SU-DHL-6 (cell line): Measurements from ENCODE around the gene INTS1.

Experiments used
- H2AFZ ChIP-seq: fragments of 200-600 bp; sonication (generic); 2 replicates; pipeline ENCODE4 v1.6.1; 2014; ENCODE audit warnings: low read depth, mild to moderate bottlenecking, moderate library complexity, mixed read lengths, antibody characterized with exemption, low read length; ENCODE audit not compliant: severe bottlenecking
- H3F3A ChIP-seq: fragments of 200-600 bp; shearing (Covaris generic); 2 replicates; pipeline ENCODE4 v1.6.0; 2016; ENCODE audit warnings: antibody characterized with exemption, mild to moderate bottlenecking; ENCODE audit not compliant: insufficient read depth
- H3K27ac ChIP-seq: fragments of 200-600 bp; sonication (generic); 2 replicates; pipeline ENCODE4 v1.5.1; 2016; ENCODE audit warnings: low read depth, mild to moderate bottlenecking, low read length, moderate library complexity, mixed read lengths
- H3K27me3 ChIP-seq: fragments of 200-600 bp; sonication (generic), shearing (Covaris generic); 2 replicates; pipeline ENCODE4 v1.6.0; 2014; ENCODE audit warnings: mild to moderate bottlenecking, low read length
- H3K36me3 ChIP-seq: fragments of 200-600 bp; sonication (generic); 2 replicates; pipeline ENCODE4 v1.6.1; 2014; ENCODE audit warnings: mild to moderate bottlenecking, low read length, mixed read lengths
- H3K4me2 ChIP-seq: fragments of 300-600, 200-600 bp; shearing (Covaris generic), sonication (generic); 2 replicates; pipeline ENCODE4 v1.6.0; 2014; ENCODE audit warnings: low read length, low read depth, mild to moderate bottlenecking; ENCODE audit not compliant: poor library complexity, severe bottlenecking
- H3K4me3 ChIP-seq: fragments of 200-600 bp; sonication (generic); 2 replicates; pipeline ENCODE4 v1.5.1; 2014; ENCODE audit warnings: antibody characterized with exemption, low read length, mild to moderate bottlenecking, mixed read lengths; ENCODE audit not compliant: insufficient read depth, poor library complexity, severe bottlenecking
- H3K79me2 ChIP-seq: fragments of 200-600 bp; sonication (generic); 2 replicates; pipeline ENCODE4 v1.6.1; 2014; ENCODE audit warnings: mild to moderate bottlenecking, low read length, moderate library complexity; ENCODE audit not compliant: insufficient read depth
- H3K9ac ChIP-seq: fragments of 200-600 bp; sonication (generic); 2 replicates; pipeline ENCODE4 v1.7.0; 2014; ENCODE audit warnings: mild to moderate bottlenecking, low read length
- H3K9me2 ChIP-seq: fragments of 200-600 bp; sonication (generic); replicated peaks from 2 replicates; pipeline ENCODE4 v1.6.1; 2014; ENCODE audit warnings: low read length; ENCODE audit not compliant: insufficient read depth
- H3K9me3 ChIP-seq: fragments of 200-600 bp; sonication (generic); 2 replicates; pipeline ENCODE4 v1.6.1; 2014; ENCODE audit warnings: low read length, mixed read lengths; ENCODE audit not compliant: insufficient read depth
- H4K20me1 ChIP-seq: fragments of 200-600 bp; sonication (generic); 2 replicates; pipeline ENCODE4 v1.6.1; 2014; ENCODE audit warnings: low read depth, mild to moderate bottlenecking, antibody characterized with exemption, low read length, moderate library complexity, mixed read lengths
- CTCF ChIP-seq: fragments of 200-600 bp; sonication (generic); IDR thresholded peaks from one replicate; pipeline ENCODE4 v1.5.1; 2017; ENCODE audit warnings: antibody characterized with exemption, mild to moderate bottlenecking, low read length, moderate library complexity; ENCODE audit not compliant: insufficient read depth, poor library complexity, severe bottlenecking
- EZH2phosphoT487 ChIP-seq: fragments of 200-600 bp; sonication (generic), shearing (Covaris generic); conservative IDR thresholded peaks from 2 replicates; pipeline ENCODE4 v1.6.1; 2018; ENCODE audit warnings: mild to moderate bottlenecking, antibody characterized with exemption, low read length, moderate library complexity, mixed read lengths

The INTS1 gene

GRCh38 chr7:1448958-1449357 lies 55.2 kb downstream of the INTS1 start:
- no peaks in the 10 kb centered on the region for H3K27me3 ChIP-seq
- no peaks in the 10 kb centered on the region for H3K9me3 ChIP-seq
- no peak for TF ChIP-seq CTCF
- no peak for TF ChIP-seq EZH2phosphoT487
- no peak overlapping the region for H3K4me3 ChIP-seq
- no peak overlapping the region for H2AFZ ChIP-seq
- H3K4me2 ChIP-seq = no peak overlapping the region
- no peaks in the 10 kb centered on the region for H3K36me3 ChIP-seq
- no peaks in the 10 kb centered on the region; the same call in 1 of the 2 replicates for H4K20me1 ChIP-seq
- no peak overlapping the region for H3K9ac ChIP-seq
- H3F3A ChIP-seq = no peaks in the 10 kb centered on the region
- no peaks in the 10 kb centered on the region for H3K79me2 ChIP-seq
- no peak overlapping the region for H3K27ac ChIP-seq
- no peaks in the 10 kb centered on the region for H3K9me2 ChIP-seq

GRCh38 chr7:1447551-1448244 lies 56.5 kb downstream of the INTS1 start:
- Histone ChIP-seq H3K4me2 (no peak overlapping the region), H3K27me3 (no peaks in the 10 kb centered on the region), H3K9ac (no peak overlapping the region), H4K20me1 (no peaks in the 10 kb centered on the region), H3K9me3 (no peaks in the 10 kb centered on the region), H2AFZ (no peak overlapping the region), H3K9me2 (no peaks in the 10 kb centered on the region), H3K27ac (no peak overlapping the region), H3F3A (no peaks in the 10 kb centered on the region), H3K36me3 (no peaks in the 10 kb centered on the region), H3K4me3 (no peak overlapping the region), H3K79me2 (no peaks in the 10 kb centered on the region)
- TF ChIP-seq EZH2phosphoT487 = no peak
- TF ChIP-seq CTCF = no peak

DNA sequence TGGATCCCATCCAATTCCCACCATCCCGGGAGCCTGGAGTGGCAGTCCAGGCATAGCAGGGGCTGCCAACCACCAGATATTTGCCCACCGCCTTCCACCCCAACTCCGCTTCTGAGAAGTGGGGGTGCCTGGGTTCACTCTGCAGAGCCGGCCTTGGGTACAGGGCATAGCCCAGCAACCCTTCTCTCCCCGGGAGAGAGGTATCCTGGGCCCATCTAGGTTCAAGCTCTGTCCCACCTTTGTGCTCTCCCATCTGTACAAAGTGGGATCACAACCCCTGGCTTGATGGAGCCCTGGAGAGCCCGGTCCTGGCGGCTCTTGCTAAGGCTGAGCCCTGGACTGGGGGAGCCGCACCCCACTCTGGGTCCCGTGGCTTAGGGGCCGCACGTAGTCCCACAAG lies 57.1 kb downstream of the INTS1 start:
- Histone ChIP-seq H3K36me3 (no peaks in the 10 kb centered on the region), H3K4me3 (no peak overlapping the region), H4K20me1 (no peaks in the 10 kb centered on the region), H3K27ac (no peak overlapping the region), H3K27me3 (no peaks in the 10 kb centered on the region), H3K9me3 (no peaks in the 10 kb centered on the region), H3K4me2 (no peak overlapping the region), H3F3A (no peaks in the 10 kb centered on the region), H3K9ac (no peak overlapping the region), H2AFZ (no peak overlapping the region), H3K79me2 (no peaks in the 10 kb centered on the region), H3K9me2 (no peaks in the 10 kb centered on the region)
- TF ChIP-seq CTCF (no peak), EZH2phosphoT487 (no peak)
